KOPT-K1 (cell line): ENCODE data around the gene PRMT2.

Experiments
- H3K27ac ChIP-seq: fragments of 200-600 bp; sonication (generic); 2 replicates; pipeline ENCODE4 v1.5.1; 2016; ENCODE audit warnings: antibody characterized with exemption, mild to moderate bottlenecking, low read depth, low read length; ENCODE audit not compliant: poor library complexity, severe bottlenecking
- H3K36me3 ChIP-seq: fragments of 200-600 bp; sonication (generic); 2 replicates; pipeline ENCODE4 v1.5.1; 2017; ENCODE audit warnings: antibody characterized with exemption, mild to moderate bottlenecking, low read length, moderate library complexity; ENCODE audit not compliant: insufficient read depth
- H3K9me3 ChIP-seq: fragments of 200-600 bp; sonication (generic); 2 replicates; pipeline ENCODE4 v1.5.1; 2017; ENCODE audit warnings: antibody characterized with exemption, low read length, mild to moderate bottlenecking; ENCODE audit not compliant: insufficient read depth, poor library complexity, severe bottlenecking

PRMT2 gene

DNA sequence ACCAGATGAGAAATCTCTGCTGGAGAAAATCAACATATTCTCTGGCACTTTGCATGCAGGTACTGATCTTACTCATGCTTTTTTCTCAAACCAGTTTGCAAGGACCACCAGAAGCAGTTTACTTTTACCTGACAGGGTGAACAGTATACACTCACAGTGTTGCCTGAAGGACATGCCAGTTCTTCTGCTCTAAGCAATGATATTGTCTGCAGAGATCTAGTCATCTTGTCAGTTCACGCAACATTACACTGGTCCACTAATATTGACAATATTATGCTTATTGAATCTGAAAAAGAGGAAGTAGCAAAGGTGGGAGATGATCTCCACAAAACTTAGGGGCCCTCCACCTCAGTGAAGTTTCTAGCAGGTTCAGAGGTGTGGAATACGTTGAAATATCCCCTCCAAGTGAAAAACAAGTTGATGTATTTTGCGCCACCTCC lies 26.8 kb upstream of the PRMT2 start:
- no peak overlapping the region for H3K27ac ChIP-seq
- H3K36me3 ChIP-seq, result no peaks in the 10 kb centered on the region
- no peaks in the 10 kb centered on the region for H3K9me3 ChIP-seq

DNA sequence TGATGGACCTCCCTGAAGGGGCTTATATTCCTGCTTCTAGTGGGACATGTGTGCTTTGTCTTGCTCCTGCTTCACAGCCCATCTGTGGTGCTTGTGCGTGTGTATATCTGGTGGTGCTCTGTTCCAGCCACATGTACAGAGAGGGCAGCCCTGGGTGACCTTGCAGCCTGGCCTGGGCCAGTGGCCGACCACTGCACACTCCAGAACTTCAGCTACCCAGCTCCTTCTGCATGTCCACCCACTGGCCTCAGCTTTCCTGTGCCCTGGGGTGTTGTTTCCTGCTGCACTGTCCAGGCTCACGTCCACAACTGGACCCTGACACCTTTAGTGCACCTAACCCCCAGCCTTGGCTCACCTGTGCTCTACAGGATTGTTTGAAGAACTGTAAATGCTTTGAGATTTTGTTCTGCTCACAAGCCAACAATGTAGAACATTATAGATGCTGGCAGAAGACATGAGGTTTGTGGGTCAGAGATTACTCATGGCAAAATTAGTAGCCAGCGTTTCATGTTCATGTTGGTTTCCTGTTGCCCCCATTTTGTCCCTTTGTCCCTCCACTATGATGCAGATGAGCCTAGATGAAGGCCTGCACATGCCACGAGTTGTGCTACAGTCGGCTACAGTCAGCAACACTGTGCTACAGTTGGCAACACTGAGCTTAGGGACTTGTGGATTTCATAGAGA lies 25.3 kb upstream of the PRMT2 start:
- Histone ChIP-seq H3K9me3 (no peaks in the 10 kb centered on the region), H3K36me3 (no peaks in the 10 kb centered on the region), H3K27ac (no peak overlapping the region)

DNA sequence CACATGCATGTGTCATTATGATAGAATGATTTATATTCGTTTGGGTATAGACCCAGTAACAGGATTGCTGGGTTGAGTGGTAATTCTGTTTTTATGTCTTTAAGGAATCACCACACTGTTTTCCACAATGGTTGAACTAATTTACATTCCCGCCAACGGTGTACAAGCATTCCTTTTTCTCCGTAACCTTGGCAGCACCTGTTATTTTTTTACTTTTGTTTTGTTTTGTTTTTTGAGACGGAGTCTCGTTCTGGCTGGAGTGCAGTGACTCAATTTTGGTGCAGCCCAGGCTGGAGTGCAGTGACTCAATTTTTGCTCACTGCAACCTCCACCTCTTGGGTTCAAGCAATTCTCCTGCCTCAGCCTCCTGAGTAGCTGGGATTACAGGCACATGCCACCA lies 22.1 kb upstream of the PRMT2 start:
- H3K36me3 ChIP-seq, result no peaks in the 10 kb centered on the region
- H3K27ac ChIP-seq, result no peak overlapping the region
- H3K9me3 ChIP-seq, result no peaks in the 10 kb centered on the region

DNA sequence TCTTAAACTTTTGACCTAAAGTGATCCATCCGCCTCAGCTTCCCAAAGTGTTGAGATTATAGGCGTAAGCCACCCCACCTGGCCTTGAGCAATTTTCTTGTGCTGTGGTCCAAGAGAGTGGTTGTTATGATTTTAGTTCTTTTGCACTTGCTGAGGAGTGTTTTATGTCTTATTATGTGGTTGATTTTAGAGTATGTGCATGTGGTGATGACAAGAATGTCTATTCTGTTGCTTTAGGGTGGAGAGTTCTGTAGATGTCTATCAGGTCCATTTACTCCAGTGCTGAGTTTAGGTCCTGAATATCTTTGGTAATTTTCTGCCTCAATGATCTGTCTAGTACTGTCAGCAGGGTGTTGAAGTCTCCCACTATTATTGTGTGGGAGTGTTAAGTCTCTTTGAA lies 19.4 kb upstream of the PRMT2 start:
- no peaks in the 10 kb centered on the region for H3K9me3 ChIP-seq
- no peak overlapping the region for H3K27ac ChIP-seq
- no peaks in the 10 kb centered on the region for H3K36me3 ChIP-seq

DNA sequence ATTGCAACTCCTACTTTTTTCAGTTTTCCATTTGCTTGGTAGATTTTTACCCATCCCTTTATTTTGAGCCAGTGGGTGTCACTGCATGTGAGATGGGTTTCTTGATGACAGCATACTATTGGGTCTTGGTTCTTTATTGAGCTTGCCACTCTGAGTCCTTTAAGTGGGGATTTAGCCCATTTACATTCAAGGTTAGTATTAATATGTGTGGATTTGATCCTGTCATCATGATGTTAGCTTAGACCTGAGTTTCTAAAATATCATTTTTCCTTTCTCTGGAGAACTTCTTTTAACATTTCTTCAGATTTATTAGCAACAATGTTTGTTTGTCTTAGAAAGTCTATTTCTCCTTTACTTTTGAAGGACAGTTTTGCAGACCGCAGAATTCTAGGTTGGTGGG lies 18.8 kb upstream of the PRMT2 start:
- Histone ChIP-seq H3K27ac (no peak overlapping the region), H3K36me3 (no peaks in the 10 kb centered on the region), H3K9me3 (no peaks in the 10 kb centered on the region)

DNA sequence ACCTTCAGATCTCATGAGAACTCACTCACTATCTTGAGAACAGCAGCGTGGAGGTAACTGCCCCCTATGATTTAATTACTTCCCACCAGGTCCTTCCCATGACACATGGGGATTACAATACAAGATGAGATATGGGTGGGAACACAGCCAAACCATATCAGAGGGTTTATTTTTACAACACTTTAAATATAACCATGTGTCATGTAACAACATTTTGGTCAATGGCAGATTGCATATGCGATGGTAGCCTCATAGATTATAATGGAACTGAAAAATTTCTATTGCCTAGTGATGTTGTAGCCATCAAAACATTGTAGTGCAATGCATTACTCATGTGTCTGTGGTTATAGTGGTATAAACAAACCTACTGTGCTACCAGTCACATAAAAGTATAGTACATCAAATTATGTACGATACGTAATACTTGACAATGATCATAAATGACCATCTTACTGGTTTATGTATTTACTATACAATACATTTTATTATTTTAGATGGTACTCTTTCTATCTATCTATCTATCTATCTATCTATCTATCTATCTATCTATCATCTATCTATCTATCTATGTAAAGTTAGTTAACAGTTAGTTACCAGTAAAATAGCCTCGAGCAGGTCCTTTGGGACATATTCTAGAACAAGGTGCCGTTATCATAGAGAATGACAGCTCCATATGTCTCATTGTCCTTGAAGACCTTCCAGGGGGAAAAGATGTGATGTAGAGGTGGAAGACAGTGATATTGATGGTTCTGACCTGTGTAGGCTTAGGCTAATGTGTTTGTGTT lies 18.0 kb upstream of the PRMT2 start:
- H3K27ac ChIP-seq, result no peak overlapping the region
- no peaks in the 10 kb centered on the region for H3K36me3 ChIP-seq
- no peaks in the 10 kb centered on the region for H3K9me3 ChIP-seq

DNA sequence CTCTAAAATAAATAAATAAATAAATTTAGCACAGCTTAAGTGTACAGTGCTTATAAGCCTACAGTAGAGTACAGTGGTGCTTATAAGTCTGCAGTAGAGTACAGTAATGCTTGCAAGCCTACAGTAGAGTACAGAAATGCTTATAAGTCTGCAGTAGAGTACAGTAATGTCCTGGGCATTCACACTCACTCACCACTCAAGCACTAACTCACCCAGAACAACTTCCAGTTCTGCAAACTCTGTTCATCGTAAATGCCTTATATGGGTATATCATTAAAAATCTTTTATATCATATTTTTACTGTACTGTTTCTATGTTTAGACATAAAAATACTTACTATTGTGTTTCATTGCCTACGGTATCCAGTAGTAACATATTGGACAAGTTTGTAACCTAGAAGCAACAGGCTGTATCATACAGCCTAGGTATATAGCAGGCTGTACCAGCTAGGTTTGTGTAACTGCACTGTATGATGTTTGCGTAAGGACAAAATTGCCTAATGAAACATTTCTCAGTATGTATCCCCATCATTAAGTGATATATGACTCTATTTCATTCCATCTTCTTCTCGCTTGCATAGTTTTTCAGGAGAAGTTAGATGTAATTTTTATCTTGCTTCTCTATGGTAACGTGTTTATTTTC lies 16.6 kb upstream of the PRMT2 start:
- Histone ChIP-seq H3K36me3 (no peaks in the 10 kb centered on the region), H3K9me3 (no peaks in the 10 kb centered on the region), H3K27ac (no peak overlapping the region)

DNA sequence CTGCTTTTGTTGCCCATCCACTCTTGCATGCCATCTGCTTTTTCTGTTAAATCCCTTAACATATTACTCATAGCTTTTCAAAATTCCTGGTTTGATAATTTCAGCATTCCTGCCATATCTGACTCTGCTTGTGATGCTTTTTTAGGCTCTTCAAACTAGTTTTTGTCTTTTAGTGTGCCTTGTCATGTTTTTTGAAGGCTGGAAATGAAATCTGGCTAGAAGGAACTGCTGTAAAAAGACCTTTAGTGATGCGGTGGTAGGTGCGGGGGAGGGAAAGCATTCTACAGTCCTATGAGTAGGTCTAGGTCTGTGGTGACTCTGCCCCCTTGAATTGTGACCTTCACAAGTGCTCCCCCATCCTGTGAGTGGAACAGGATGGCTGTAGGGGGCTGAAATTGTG lies 15.6 kb upstream of the PRMT2 start:
- Histone ChIP-seq H3K9me3 (peaks cover 1% of the 10 kb centered on the region), H3K27ac (no peak overlapping the region), H3K36me3 (no peaks in the 10 kb centered on the region)

DNA sequence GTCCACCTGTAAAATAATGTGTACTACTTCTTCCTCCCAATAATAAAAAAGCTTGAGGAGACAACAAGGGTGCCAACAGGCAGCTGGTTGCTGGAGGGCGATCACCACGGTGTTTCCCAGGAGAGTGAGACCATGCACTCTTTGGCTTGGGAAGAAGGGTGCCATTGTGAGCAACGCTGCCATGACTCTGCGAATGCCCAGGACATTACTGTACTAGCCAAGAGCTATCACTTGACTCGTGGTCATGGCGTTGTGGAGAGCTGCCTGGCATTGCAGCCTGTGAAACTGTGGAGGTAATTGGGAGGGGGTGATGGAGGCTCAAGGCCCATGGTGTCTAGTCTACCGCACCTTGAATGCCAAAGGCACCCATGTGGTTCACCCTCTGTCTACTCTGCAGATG lies 14.6 kb upstream of the PRMT2 start:
- Histone ChIP-seq H3K36me3 (no peaks in the 10 kb centered on the region), H3K27ac (no peak overlapping the region), H3K9me3 (peaks cover 11% of the 10 kb centered on the region)

DNA sequence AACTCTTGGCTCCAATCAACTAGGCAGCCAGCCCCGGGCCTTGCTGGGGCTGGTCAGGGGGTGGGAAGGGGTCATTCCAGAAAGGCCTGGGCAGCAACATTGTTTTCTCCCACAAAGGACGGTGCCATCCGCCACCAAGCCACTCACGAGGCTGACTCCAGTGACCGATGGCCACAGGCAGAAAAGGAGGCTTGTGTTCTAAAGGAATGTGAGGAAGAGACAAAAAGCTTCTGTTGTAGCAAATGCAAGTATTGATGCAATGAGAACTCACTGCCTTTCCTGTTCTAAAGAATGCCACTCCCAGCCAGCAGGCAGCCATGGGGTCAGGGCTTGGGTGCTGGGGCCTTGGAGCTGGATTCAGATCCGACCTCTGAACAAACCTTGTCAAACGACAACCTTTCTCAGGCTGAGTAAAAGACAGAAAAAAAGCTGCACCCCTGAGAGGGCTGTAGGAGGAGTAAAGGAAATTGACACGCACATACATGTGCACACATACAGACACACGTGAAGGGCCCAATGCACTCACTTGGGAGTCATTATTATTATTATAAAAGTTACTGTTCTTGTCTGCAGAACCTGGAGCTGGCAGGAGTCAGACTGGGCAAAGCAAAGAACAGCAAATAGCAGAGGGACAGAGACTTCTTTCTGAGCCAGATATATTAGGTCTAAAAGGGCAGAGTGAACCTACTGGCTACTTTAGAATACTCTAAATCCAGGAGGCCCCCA lies 13.9 kb upstream of the PRMT2 start:
- H3K36me3 ChIP-seq, result no peaks in the 10 kb centered on the region
- peak overlapping the region; percentile 34 for H3K27ac ChIP-seq
- peaks cover 15% of the 10 kb centered on the region for H3K9me3 ChIP-seq

DNA sequence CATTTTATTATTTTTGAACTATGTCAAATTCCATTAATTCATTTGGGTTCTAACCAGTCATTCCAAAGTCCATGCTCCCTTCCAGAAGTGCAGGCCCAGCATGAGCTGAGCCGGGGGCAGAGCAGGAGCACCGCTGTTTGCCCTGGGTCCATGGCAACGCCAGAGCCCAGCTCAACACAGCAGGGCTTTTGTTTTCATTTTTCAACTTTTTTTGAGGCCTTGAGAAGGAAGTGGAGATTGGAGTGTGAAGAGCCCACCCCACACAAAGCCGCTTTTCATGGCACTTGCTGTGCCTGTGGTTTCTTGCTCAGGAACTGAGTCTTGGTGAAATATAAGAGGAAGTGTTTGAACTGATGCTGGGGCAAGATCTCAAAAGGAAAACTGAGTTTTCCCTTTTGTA lies 13.2 kb upstream of the PRMT2 start:
- H3K27ac ChIP-seq, result peak overlapping the region; percentile 34
- H3K36me3 ChIP-seq, result no peaks in the 10 kb centered on the region
- peaks cover 15% of the 10 kb centered on the region for H3K9me3 ChIP-seq

DNA sequence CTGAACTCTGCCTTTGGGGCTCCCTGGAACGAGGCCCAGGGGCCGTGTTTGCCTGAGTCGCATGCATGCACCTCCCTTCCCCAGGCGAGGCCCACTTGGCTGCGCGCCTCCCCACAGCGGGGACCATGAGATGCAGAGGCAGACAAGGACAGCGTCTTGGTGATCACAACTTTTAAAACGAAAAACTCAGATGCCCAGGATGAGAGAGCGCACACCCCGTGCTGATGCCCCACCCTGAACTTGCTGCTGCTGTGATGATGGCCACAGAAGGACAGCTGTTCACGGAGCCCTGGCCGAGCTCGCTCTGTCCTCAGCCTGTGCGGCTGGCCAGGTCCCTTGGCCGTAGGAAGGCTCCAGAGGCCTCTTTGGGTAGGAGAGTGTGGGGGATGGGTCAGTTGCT lies 11.4 kb upstream of the PRMT2 start:
- peaks cover 15% of the 10 kb centered on the region for H3K9me3 ChIP-seq
- H3K27ac ChIP-seq, result no peak overlapping the region
- H3K36me3 ChIP-seq, result no peaks in the 10 kb centered on the region

DNA sequence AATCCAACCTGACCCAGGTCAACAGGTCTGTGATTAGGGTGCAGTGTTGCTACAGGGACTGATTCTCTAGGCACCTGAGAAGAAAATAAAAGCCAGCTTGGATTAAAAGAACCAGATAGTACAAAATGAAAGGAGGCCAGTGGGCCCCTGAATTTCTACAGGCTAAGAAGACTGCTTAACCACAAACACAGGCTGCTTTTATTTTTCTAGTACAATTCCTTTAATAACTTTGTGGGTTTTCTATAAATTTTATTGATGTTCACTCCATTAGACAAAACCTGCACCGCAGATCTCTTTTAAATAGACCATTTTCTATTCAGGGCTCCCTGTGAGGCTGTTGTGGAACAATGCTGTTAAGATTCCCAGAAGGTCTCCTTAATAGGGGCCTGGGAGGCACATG lies 9.7 kb upstream of the PRMT2 start:
- H3K9me3 ChIP-seq, result peaks cover 15% of the 10 kb centered on the region
- H3K27ac ChIP-seq, result no peak overlapping the region
- H3K36me3 ChIP-seq, result no peaks in the 10 kb centered on the region

DNA sequence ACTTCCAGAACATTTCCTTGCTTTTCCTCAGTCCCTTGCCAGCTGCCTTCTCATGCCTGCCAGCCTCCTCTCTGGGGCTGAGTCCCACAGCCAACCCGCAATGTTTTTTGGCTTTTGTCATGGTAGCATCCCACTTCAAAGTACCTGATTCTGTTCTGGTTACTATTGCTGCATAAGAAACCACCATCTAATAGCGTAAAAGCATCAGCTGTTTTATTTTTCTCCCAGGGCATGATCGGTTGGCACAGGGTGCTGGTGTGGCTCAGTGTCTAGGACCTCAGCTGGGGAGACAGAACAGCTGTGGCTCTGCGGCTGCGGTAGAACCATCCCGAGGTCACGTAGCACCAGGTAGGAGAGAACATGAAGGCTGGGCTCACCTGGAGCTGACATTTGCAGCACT lies 8.9 kb upstream of the PRMT2 start:
- H3K36me3 ChIP-seq, result no peaks in the 10 kb centered on the region
- H3K27ac ChIP-seq, result no peak overlapping the region
- H3K9me3 ChIP-seq, result peaks cover 15% of the 10 kb centered on the region

DNA sequence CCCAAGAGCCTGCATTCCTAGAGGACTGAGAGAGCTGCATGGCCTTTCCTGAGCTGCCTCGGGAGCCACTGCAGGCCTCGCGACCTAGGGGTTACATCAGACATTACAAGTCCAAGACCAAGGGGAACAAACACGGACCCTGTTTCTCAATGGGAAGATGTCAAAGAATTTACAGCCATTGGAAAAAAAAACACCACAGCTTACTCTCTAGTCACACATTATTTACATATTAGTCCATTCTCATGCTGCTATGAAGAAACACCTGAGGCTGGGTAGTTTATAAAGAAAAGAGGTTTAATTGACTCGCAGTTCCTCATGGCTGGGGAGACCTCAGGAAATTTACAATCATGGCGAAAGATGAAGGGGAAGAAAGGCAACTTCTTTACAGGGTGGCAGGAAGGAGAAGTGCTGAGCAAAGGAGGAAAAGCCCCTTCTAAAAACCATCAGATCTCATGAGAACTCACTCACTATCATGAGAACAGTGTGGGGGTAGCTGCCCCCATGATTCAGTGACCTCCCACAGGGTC lies 8.4 kb upstream of the PRMT2 start:
- Histone ChIP-seq H3K9me3 (peaks cover 15% of the 10 kb centered on the region), H3K27ac (no peak overlapping the region), H3K36me3 (no peaks in the 10 kb centered on the region)
